HG03558 (cell line): ENCODE results near the gene ARL13B.

Source experiments
- ATAC-seq: cut with Tn5 transposase; IDR thresholded peaks from one replicate; pipeline ENCODE4 v1.9.1; 2021; ENCODE audit warnings: moderate number of reproducible peaks; ENCODE audit not compliant: unreplicated experiment; ENCODE audit errors: extremely low read depth

ARL13B gene

DNA sequence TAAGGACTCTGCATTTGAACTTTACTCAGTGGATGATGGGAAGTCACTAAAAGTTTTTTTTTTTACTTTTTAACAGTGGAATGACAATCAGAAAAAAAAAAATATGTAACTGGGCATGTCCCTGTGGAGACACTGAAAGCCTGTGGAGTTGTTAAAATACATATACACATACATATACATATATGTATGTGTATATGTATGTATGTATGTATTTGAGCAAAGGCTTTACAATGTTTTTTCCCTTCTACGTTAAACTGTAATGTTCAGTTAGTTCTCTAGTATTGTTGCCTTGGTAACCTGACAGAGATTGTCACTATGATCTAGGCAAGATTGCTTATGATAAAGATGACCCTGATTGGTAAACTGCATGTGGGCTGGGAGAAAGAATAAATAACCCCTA lies 113.2 kb downstream of the ARL13B start:
- no peak for ATAC-seq

DNA sequence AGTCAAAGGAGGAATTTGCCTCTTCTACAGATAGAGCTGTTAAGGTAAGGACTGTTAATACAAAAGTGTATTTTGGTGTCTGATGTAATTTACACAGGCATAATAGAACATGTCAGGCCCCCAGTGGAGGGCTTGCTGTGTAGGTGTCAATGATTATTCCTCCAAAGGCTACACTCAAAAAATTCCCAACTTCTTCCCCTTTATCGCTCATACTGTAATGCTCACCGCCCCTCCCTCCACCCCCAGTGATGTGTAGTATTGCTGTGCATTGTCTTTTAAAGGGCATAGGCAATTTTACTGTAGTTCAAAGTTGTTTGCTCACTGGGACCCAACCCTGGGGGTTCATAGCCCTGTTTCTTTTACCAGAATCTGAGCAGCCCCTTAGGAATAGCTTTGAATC lies 115.2 kb downstream of the ARL13B start:
- no peak for ATAC-seq

DNA sequence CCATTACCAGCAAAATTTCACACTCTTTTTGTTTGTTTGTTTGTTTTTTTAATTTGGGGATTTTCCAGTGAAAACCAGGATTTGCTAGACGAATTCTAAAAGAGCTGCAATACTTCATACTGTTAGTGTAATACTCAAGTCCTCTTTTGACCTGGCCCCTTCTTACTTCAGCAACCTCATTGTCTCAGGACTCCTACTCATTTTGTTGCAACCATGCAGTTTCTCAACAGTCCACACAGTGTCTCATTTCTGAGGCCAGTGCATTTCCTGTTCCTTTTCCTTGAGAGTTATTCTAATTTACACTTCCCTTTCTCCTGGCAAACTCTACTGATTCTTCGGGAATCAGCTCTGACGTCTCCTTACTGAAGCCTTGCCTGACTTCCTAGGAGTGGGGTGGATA lies 118.5 kb downstream of the ARL13B start:
- no peak for ATAC-seq

DNA sequence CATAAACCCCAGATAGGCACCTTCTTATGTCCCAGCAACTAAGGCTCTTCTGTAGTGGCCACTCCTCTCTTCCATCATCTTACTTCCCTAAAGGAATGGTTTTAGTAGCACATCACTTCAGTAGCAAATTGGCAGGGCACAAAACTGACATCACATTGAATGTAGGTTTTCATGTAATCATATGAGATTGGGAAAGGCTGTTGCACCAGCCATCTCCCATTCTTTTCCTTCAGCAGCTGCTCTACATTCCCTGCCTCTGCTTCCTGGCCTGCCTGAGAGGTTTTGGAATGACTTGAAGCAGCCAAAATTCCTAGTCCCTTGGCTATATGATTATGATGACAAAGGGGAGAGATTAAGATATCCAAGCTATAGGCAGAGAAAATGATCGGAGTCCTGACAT lies 119.4 kb downstream of the ARL13B start:
- no peak for ATAC-seq

DNA sequence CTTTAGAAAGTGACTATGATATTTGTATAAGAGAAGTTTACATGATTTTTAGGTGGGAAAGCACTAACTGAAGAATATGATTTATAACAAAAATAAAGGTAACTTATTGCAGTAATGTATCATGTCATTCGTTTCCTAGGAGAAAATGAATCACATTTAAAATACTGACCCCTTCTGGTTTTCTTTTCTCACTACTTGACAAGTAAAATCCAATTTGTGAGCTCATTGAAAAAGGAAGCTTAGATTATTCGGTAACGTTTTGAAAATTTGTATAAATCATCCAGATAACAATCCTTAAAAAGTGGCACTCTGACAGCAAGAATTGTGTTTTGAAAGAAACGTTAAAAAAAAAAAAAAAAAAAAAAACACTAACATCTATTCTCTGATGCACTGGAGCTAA lies 121.9 kb downstream of the ARL13B start:
- no peak for ATAC-seq
